HG03558 (cell line): ENCODE results near the gene PRKAG2.
"Not testable (repeated sequence)": the region's sequence is repeated elsewhere in the genome, so short reads cannot be mapped to it uniquely, and the experiment has no call there.

Source experiments
- ATAC-seq: cut with Tn5 transposase; IDR thresholded peaks from one replicate; pipeline ENCODE4 v1.9.1; 2021; ENCODE audit warnings: moderate number of reproducible peaks; ENCODE audit not compliant: unreplicated experiment; ENCODE audit errors: extremely low read depth

PRKAG2 gene

GRCh38 chr7:151808400-151809145 lies 68.3 kb downstream of the PRKAG2 start:
- no peak for ATAC-seq

GRCh38 chr7:151807846-151808245 lies 69.1 kb downstream of the PRKAG2 start:
- no peak for ATAC-seq

DNA sequence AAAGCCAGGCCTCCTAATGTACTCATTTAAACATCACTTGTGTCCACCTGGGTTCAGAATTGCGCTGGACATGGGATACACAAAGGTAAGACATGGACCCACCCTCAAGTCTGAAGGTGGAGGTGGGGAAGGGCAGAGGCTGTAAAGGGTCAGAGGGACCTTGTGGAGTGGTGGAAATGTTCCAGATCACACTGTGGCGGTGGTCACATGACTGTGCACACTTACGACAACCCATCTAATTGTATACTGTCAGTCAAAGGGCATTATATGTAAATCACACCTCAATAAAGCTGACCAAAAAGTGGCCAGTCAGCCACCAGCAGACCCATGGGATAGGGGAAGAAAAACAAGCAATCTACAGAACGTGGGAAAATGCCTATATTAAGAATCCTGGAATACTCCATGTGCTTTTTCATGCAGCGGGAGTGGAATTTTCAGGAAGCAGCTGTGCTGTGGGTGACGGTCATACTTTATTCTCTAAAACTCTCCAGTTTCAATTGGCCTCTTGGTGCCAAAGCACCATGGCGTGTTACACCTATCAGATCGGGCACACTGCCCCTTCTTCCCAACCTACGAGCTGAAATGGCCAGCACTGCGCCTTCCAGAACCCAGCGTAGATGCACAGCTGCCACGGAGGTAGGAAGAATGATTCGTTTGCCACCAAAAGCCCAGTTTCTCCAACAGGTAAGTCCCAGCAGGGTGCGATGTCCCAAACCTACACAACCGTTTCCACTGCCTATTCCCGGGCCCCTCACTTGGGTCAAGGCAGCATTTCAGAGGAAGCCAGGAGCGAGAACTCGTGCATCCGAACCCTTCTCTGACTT lies 69.8 kb downstream of the PRKAG2 start:
- ATAC-seq: no peak

DNA sequence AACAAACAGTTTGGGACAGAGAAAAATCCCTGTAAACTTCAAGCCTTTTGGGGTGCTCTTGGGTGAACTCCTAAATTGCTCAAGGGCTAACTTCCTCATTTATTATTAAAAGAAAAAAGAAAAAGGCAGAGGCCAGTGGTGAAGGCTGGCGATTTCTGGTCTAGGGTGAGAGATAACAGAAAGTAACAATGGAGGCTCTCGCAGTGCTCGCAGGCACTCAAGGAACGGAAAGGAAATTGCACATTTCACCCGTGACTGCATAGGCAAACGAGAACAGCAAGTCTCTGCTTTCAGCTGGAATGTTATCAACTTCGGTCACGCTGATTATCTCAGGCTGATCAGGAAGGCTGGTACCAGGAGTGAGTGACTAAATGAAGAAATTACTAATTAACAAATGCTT lies 70.7 kb downstream of the PRKAG2 start:
- no peak for ATAC-seq

- ATAC-seq: no peak
Observed at GRCh38 chr7:151805191-151805590, 71.7 kb downstream of the PRKAG2 start.

DNA sequence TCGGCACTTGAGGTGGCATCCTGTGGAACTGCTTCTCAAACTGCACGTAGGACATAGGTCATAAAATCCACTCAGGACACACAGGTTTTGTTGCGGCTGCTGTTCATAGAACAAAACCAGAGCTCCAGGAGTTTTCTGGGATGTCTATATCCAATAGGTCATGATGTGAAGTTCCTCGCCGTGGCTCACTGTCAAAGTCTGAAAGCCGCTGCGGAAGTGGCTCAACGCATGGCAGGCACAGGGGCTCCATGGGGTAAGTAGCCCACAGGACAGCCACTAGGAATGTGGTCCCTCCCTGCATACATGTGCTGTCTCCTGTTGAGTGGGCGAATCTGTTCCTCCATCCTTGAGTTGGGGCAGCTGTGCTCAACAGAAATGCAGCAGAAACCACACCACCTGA lies 72.2 kb downstream of the PRKAG2 start:
- ATAC-seq: no peak

DNA sequence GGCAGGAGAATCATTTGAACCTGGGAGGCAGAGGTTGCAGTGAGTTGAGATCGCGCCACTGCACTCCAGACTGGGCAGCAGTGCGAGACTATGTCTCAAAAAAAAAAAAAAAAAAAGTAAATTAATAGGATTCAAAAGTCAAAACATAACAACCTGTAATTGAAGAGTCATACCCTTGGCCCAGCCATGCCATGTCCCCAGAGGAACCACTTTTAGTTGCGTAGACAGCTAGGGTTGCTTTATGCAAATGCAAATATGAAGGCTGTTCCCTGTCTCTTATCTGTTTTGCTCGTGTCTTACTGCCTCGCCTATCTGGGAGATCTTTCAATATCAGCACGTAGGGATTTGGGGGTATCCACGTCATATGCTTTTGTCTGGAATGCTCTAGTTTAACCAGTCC lies 73.1 kb downstream of the PRKAG2 start:
- ATAC-seq: no peak

DNA sequence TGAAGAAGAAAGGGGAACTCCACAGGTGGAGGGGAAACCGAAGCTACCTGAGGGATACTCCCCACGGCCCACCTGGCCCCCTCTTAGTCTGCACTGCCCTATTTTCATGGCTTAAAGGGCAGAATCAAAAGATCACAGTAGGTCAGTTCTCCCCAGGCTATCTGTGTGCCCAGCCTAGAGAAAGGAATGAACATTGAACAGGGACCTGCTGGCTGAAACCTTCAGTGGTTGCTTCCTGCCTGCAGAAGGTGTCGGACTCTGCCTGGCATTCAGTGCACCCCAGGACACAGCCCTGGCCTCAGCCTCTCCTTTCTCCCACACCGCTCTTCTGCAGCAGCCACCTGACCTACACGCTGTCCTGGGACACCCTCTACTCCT lies 74.5 kb downstream of the PRKAG2 start:
- no peak for ATAC-seq

DNA sequence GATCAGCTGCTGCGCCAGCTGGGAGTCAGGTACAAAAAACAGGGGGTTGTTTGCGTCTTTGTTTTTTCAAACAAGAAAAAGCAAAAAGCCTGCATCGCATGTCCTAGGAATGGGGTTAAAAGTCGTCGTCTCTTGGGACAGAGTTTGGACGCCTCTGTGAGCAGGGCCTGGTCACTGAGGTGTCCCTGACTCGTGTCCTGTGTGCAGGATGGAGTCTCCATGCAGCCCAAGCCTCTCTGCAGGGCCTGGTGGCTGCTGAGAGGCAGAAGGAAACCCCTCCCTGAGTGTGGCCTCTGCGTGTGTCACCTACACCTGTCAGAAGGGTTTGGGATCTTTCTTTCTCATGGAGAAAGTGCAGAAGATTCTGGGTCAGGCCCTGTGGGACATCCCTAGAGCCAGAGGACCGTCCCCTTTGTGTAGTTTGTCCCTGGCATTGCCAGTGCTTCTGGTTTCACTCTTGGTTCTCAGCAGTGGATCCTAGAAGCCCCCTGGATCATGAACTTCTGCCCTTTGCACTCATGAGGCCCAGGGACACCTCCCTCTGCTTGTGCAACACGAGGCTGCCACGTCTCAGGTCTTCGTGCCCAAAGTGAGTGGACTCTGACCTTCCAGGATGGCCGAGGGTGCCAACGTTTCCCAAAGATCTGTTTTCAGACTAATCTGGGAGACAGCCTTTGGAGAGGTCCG lies 75.0 kb downstream of the PRKAG2 start:
- no peak for ATAC-seq

DNA sequence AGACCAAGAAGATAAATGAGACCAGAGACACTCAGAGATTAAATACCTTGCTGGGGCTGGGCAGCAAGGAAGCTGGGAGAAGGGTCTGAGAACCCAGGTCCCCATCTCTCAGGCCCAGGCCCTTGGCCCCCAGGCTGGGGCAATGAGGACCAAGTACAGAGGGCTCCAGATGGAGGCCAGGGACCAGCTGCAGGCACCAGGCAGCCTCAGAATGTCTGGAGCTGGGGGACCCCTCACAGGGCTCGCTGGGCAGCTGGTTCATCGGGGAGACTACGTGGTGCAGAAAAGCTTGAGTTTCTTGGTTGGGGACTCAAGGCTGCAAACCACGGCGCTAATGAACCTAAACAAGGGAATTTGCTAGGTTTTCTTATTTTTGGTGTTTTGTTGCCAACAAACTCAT lies 75.6 kb downstream of the PRKAG2 start:
- ATAC-seq: no peak

GRCh38 chr7:151800861-151801260 lies 76.1 kb downstream of the PRKAG2 start:
- ATAC-seq: no peak

- no peak for ATAC-seq
Observed at GRCh38 chr7:151800391-151800790, 76.5 kb downstream of the PRKAG2 start.

DNA sequence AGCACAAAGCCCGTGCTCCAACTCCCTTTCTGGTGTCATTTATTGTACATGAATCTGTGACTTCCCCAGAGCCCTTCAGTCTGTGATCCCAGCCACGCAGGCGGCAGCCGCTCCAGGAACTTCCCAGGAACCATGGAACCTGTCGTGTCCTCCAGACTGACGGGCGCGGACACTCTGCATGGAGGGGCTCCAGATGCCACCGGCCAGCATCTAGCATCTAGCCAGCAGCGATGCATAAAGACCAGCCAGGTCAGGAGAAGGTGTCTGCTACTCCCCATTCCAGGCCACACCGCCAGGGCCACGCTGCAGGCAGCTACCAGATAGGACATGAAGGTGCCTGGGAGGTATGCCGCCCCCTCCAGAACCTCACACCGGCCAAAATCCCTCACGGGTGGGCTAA lies 77.4 kb downstream of the PRKAG2 start:
- no peak for ATAC-seq

GRCh38 chr7:151798851-151799448 lies 78.0 kb downstream of the PRKAG2 start:
- ATAC-seq: no peak

- ATAC-seq: not testable (repeated sequence)
Observed at GRCh38 chr7:151797667-151798307, 79.1 kb downstream of the PRKAG2 start.

DNA sequence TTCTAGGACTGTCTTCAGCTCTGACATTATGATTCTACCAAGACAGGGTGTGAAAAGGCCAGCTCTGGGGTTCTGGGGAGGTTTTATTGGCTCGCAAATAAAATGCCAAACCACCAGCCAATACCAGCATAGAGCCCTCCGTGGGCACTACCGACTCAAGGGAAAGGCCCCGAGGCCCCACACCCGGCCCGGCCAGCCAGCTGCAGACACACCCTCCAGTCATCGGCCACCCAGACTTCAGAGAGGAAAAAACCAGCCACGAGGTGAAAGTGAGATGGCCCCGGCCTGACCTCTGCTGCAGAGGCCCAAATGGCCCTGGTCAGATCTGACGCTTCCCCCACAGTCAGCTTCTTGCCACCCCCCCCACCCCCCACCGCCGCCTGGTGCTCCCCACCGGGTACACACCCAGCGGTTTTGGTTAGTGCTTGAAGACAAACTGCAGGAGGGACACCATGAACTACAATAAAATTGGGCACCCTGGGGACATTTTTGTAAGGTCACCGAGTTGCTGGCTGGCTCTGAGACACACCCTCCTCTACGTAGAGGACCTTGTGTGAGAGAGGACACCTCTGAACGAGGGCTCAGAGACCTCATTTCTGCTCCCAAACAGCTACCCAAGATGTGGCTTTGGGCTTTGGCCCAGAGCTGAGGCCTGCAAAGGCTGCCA lies 79.9 kb downstream of the PRKAG2 start:
- no peak for ATAC-seq

DNA sequence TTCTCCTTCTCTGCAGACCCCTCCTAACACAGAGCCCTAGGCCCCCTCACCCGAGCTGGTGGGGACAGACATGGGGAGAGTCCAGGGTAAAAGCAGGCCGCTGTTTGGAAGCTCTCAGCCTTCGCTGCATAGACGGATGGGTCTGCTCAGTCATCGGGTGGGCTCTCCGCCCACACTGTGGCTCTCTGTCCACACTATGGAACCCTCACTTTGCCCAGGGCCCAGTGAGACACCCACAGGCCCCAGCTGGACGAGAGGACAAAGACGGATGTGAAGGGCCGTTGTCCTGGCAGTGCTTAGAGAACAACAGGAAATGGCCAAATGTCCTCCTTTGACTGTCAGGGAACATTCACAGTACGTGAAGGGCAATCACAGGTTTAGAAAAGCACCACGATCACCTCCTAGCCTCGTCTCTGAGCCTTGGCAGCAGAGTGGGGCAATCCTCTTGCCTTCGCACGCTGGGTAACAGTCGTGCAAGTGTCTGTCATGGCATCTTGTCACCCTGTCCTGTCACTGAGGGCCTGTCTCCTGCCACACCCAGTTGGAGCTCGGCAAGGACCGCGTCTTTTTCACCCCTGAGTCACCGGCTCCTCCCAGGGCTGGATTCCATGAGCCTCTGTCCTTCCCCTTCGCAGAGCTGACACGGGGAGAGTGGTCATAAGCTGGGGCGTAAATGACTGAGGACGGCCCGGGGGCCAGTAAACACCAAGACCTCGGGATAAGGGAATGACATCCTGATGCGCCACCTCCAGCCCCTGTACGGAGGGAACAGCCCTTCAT lies 80.6 kb downstream of the PRKAG2 start:
- ATAC-seq: no peak

DNA sequence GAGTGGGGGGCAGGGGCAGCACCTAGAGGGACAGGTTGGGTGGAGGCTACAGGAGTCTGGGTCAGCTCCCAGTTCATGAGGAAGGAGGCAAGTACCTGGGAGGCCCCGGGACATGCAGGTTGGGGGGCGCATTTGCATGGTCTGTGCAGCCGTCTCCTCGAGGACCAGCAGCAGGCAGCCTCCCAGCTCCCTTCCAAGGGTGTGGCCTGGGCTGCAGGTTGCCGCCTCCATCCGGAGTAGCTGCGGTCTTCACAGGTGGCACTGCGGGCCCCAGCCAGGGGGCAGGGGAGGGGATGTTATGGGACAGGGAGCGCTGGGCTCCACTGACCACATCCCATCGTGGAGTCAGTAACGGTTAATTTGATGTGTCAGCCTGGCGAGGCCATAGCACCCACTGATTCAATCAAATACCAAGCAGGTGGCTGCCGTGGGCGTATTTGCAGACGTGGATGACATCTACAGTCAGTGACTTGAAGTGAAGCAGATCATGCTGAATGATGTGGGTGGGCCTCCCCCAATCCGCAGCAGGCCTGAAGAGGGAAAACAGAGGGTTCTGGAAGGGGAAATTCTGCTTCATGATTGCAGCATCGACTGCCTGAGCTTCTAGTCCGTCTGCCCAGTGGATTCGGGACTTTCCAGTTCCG lies 81.6 kb downstream of the PRKAG2 start:
- ATAC-seq: peak; percentile 57
